Fibroblast of lung (primary cell): Measurements from ENCODE around the gene OR10H5.

Experiments
- EZH2 ChIP-seq: IDR thresholded peaks from 2 replicates; pipeline ENCODE4 v1.5.1; 2012; ENCODE audit warnings: low read length, control low read depth, mild to moderate bottlenecking; ENCODE audit errors: missing control alignments
- TF ChIP-seq, protein P1 (sequence below), 2 donors: IDR thresholded peaks in 1 of 2; conservative IDR thresholded peaks in 1 of 2; 1 replicate in 1 of 2; 2 replicates in 1 of 2; pipeline ENCODE4 v1.5.1; 2011 to 2012; ENCODE audit warnings: low read length in 2 of 2, control low read depth in 1 of 2, inconsistent platforms in 1 of 2, low read depth in 1 of 2, mild to moderate bottlenecking in 1 of 2

DNA sequence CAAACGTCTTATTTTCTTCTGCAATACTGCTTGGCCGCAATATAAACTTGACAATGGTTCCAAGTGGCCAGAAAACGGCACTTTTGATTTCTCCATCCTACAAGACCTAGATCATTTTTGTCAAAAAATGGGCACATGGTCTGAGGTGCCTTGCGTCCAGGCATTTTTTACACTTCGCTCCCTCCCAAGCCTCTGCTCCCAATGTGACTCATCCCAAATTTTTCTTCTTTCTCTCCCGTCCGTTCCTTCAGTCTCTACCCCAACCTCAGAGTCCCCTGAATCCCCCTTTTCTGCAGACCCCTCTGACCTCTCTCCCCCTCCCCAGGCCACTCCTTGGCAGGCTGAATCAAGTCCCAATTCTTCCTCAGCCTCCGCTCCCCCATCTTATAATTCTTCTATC lies 42.3 kb downstream of the OR10H5 start:
- TF ChIP-seq, protein P1, sequence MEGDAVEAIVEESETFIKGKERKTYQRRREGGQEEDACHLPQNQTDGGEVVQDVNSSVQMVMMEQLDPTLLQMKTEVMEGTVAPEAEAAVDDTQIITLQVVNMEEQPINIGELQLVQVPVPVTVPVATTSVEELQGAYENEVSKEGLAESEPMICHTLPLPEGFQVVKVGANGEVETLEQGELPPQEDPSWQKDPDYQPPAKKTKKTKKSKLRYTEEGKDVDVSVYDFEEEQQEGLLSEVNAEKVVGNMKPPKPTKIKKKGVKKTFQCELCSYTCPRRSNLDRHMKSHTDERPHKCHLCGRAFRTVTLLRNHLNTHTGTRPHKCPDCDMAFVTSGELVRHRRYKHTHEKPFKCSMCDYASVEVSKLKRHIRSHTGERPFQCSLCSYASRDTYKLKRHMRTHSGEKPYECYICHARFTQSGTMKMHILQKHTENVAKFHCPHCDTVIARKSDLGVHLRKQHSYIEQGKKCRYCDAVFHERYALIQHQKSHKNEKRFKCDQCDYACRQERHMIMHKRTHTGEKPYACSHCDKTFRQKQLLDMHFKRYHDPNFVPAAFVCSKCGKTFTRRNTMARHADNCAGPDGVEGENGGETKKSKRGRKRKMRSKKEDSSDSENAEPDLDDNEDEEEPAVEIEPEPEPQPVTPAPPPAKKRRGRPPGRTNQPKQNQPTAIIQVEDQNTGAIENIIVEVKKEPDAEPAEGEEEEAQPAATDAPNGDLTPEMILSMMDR (conservative IDR thresholded peaks at IDR 0.05 in 1 of 2, IDR thresholded peaks at IDR 0.05 in 1 of 2; ENCODE audit: low read depth in 1 of 2, low read length in 2 of 2) = no peak
- TF ChIP-seq EZH2 = no peak
